Erythroblast (primary cell): Measurements from ENCODE around the gene UNC80.

ENCODE experiments used
- GATA1 ChIP-seq: IDR thresholded peaks from 2 replicates; pipeline ENCODE4 v1.6.1; 2011; ENCODE audit warnings: low read depth, mild to moderate bottlenecking, control low read depth, low read length, moderate library complexity
- POLR2A ChIP-seq: IDR thresholded peaks from 2 replicates; pipeline ENCODE4 v1.6.1; 2011; ENCODE audit warnings: mild to moderate bottlenecking, low read length

DNA sequence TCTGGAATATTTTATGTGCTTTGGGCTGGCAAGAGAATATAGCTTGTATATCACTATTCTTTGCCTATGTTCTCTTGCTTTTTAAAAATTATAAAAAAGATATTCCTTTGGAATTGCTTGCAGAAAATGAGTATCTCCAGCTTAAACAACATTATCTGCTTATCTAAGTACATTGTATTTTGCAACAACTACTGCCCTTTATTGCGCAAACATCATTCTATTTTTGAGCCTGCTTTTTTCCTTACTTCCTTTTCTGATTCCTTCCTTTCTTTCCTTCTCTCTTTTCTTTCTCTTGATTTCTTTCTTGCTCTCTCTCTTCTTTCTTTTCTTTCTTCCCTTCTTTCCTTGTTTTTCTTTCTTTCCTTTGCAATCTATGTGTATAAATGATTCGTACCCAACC is 74.0 kb downstream of the UNC80 start:
- TF ChIP-seq POLR2A (no peak), GATA1 (no peak)
